GM23338 (cell line): Measurements from ENCODE around the gene SIGLEC9. TPM values are rescaled to one million over a fixed set of nuclear protein-coding genes. Genes with fewer than 3 reads are reported as not detected.

Experiments used
- ATAC-seq: fragments of 200-7000 bp; cut with Tn5 transposase; 3 replicates; pipeline ENCODE4 v1.9.1; 2020
- DNase-seq: peaks from one replicate; pipeline ENCODE4 v3.0.0-alpha.2; 2015; ENCODE audit warnings: low spot score
- H2AFZ ChIP-seq: fragments of 200-600 bp; sonication (generic); 2 replicates; pipeline ENCODE4 v1.8.0; 2016; ENCODE audit warnings: antibody characterized with exemption, mild to moderate bottlenecking, moderate library complexity
- H3F3A ChIP-seq: fragments of 200-600 bp; sonication (generic); replicated peaks from 2 replicates; pipeline ENCODE4 v1.8.0; 2017; ENCODE audit warnings: antibody characterized with exemption, mixed run types, low read depth
- H3K27ac ChIP-seq: fragments of 200-600 bp; sonication (generic); 2 replicates; pipeline ENCODE4 v1.6.1; 2016; ENCODE audit warnings: low read depth
- H3K27me3 ChIP-seq: fragments of 200-600 bp; sonication (generic); 2 replicates; pipeline ENCODE4 v1.8.0; 2016; ENCODE audit warnings: mild to moderate bottlenecking, mixed run types, moderate library complexity; ENCODE audit not compliant: insufficient read depth
- H3K36me3 ChIP-seq: fragments of 200-600 bp; sonication (generic); 2 replicates; pipeline ENCODE4 v1.8.0; 2016; ENCODE audit warnings: mild to moderate bottlenecking; ENCODE audit not compliant: insufficient read depth
- H3K4me1 ChIP-seq: fragments of 200-600 bp; sonication (generic); 2 replicates; pipeline ENCODE4 v1.8.0; 2016; ENCODE audit warnings: mild to moderate bottlenecking, moderate library complexity; ENCODE audit not compliant: insufficient read depth
- H3K4me2 ChIP-seq: fragments of 200-600 bp; sonication (generic); 2 replicates; pipeline ENCODE4 v1.7.1; 2017; ENCODE audit warnings: mixed run types
- H3K4me3 ChIP-seq: fragments of 200-600 bp; sonication (generic); 2 replicates; pipeline ENCODE4 v1.6.1; 2016; ENCODE audit warnings: mixed run types
- H3K79me2 ChIP-seq: fragments of 200-600 bp; sonication (generic); replicated peaks from 2 replicates; pipeline ENCODE4 v1.8.0; 2017; ENCODE audit warnings: mild to moderate bottlenecking; ENCODE audit not compliant: insufficient read depth
- H3K9me2 ChIP-seq: fragments of 200-600 bp; sonication (generic); 2 replicates; pipeline ENCODE4 v1.8.0; 2017; ENCODE audit not compliant: insufficient read depth
- H4K20me1 ChIP-seq: fragments of 200-600 bp; sonication (generic); replicated peaks from 2 replicates; pipeline ENCODE4 v1.8.0; 2017; ENCODE audit warnings: mild to moderate bottlenecking; ENCODE audit not compliant: insufficient read depth
- H3K27ac Mint-ChIP-seq: 2 replicates; pipeline ENCODE4 v1.8.0; 2020; ENCODE audit warnings: inconsistent platforms, mild to moderate bottlenecking, moderate library complexity, mixed read lengths
- H3K27me3 Mint-ChIP-seq: 3 replicates; pipeline ENCODE4 v1.8.0; 2022; ENCODE audit warnings: low read depth, mild to moderate bottlenecking, moderate library complexity, mixed read lengths, inconsistent platforms; ENCODE audit not compliant: insufficient read depth, poor library complexity
- H3K36me3 Mint-ChIP-seq: 3 replicates; pipeline ENCODE4 v1.8.0; 2021; ENCODE audit warnings: low read depth, mild to moderate bottlenecking, inconsistent platforms, moderate library complexity, mixed read lengths
- H3K4me1 Mint-ChIP-seq: 3 replicates; pipeline ENCODE4 v1.8.0; 2020; ENCODE audit warnings: mild to moderate bottlenecking, inconsistent platforms, mixed read lengths
- H3K4me3 Mint-ChIP-seq: 3 replicates; pipeline ENCODE4 v1.8.0; 2021; ENCODE audit warnings: moderate library complexity, mild to moderate bottlenecking, inconsistent platforms, mixed read lengths
- H3K9me3 Mint-ChIP-seq: 3 replicates; pipeline ENCODE4 v1.8.0; 2020; ENCODE audit warnings: moderate library complexity, mild to moderate bottlenecking, inconsistent platforms, mixed read lengths
- CREB1 ChIP-seq: fragments of 250-450 bp; sonication (Bioruptor Pico); IDR thresholded peaks from 2 replicates; pipeline ENCODE4 v1.5.0; 2020; ENCODE audit warnings: low read depth, mild to moderate bottlenecking, moderate library complexity
- CTCF ChIP-seq, 2 experiments: fragments of 200-600 bp in 1 of 2; sonication (generic) in 1 of 2; conservative IDR thresholded peaks; 2 replicates each; pipeline versions ENCODE4 v1.5.1 to v1.6.1; 2016 to 2017; ENCODE audit warnings: antibody characterized with exemption in 2 of 2, low read depth in 2 of 2, mild to moderate bottlenecking in 2 of 2, moderate library complexity in 1 of 2
- EZH2 ChIP-seq: fragments of 200-600 bp; sonication (generic); IDR thresholded peaks from one replicate; pipeline ENCODE4 v1.8.0; 2017; ENCODE audit warnings: antibody characterized with exemption, mild to moderate bottlenecking, low read depth; ENCODE audit not compliant: unreplicated experiment
- EZH2phosphoT487 ChIP-seq: fragments of 200-600 bp; sonication (generic); IDR thresholded peaks from one replicate; pipeline ENCODE4 v1.8.1; 2018; ENCODE audit warnings: antibody characterized with exemption; ENCODE audit not compliant: unreplicated experiment
- JUNB ChIP-seq: IDR thresholded peaks from one replicate; pipeline ENCODE4 v1.6.1; 2016; ENCODE audit warnings: antibody characterized with exemption; ENCODE audit not compliant: unreplicated experiment
- NANOG ChIP-seq: IDR thresholded peaks from 2 replicates; pipeline ENCODE4 v1.6.1; 2016; ENCODE audit warnings: antibody characterized with exemption, borderline replicate concordance
- POLR2AphosphoS5 ChIP-seq: IDR thresholded peaks from 2 replicates; pipeline ENCODE4 v1.6.1; 2016; ENCODE audit warnings: antibody characterized with exemption, low read depth
- REST ChIP-seq: IDR thresholded peaks from one replicate; pipeline ENCODE4 v1.6.1; 2018; ENCODE audit warnings: antibody characterized with exemption; ENCODE audit not compliant: unreplicated experiment
- STAT1 ChIP-seq: IDR thresholded peaks from one replicate; pipeline ENCODE4 v1.6.1; 2016; ENCODE audit warnings: antibody characterized with exemption; ENCODE audit not compliant: unreplicated experiment
- ZNF114 ChIP-seq: fragments of 250-450 bp; sonication (Bioruptor Pico); IDR thresholded peaks from 2 replicates; pipeline ENCODE4 v1.5.0; 2020; ENCODE audit warnings: mild to moderate bottlenecking, moderate library complexity
- ZNF331 ChIP-seq: fragments of 250-450 bp; sonication (Bioruptor Pico); IDR thresholded peaks from 2 replicates; pipeline ENCODE4 v1.5.0; 2020; ENCODE audit warnings: low read depth, mild to moderate bottlenecking, moderate library complexity
- polyA plus RNA-seq: library from polyadenylated mRNA; unstranded; fragments of >200 nt; fragmentation: Nextera tagmentation; extraction: Ambion mirVana; gene quantifications from 2 replicates; pipeline ENCODE4 v1.2.1, GENCODE V29; 2016
- total RNA-seq: library from RNA; depleted of rRNA; stranded (reverse); fragments of >200 nt; shearing (Covaris generic); gene quantifications from 2 replicates; pipeline ENCODE4 v1.2.3, GENCODE V29; 2014
- TF ChIP-seq, protein P1 (sequence below): IDR thresholded peaks from 2 replicates; pipeline ENCODE4 v1.6.1; 2016; ENCODE audit warnings: antibody characterized with exemption
- TF ChIP-seq, protein P2 (sequence below): fragments of 250-450 bp; sonication (Bioruptor Pico); IDR thresholded peaks from 2 replicates; pipeline ENCODE4 v1.5.0; 2020; ENCODE audit warnings: mild to moderate bottlenecking, moderate library complexity

Gene SIGLEC9
- total and polyA plus RNA-seq, 2 experiments from 2014 or later: not detected

GRCh38 chr19:51138549-51138979, 13.9 kb downstream of the SIGLEC9 start:
- peaks cover 31% of the 10 kb centered on the region for H3K4me1 Mint-ChIP-seq
- DNase-seq (no peak), ATAC-seq (no peak)
- no peak for TF ChIP-seq EZH2phosphoT487
- TF ChIP-seq, protein P1, sequence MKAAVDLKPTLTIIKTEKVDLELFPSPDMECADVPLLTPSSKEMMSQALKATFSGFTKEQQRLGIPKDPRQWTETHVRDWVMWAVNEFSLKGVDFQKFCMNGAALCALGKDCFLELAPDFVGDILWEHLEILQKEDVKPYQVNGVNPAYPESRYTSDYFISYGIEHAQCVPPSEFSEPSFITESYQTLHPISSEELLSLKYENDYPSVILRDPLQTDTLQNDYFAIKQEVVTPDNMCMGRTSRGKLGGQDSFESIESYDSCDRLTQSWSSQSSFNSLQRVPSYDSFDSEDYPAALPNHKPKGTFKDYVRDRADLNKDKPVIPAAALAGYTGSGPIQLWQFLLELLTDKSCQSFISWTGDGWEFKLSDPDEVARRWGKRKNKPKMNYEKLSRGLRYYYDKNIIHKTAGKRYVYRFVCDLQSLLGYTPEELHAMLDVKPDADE: no peak
- no peak for TF ChIP-seq STAT1
- no peak for TF ChIP-seq NANOG
- TF ChIP-seq CTCF (conservative IDR thresholded peaks at IDR 0.05; ENCODE audit: low read depth in 2 of 2): no peak
- TF ChIP-seq JUNB: no peak
- no peak for TF ChIP-seq CREB1
- TF ChIP-seq ZNF114: no peak
- TF ChIP-seq, protein P2, sequence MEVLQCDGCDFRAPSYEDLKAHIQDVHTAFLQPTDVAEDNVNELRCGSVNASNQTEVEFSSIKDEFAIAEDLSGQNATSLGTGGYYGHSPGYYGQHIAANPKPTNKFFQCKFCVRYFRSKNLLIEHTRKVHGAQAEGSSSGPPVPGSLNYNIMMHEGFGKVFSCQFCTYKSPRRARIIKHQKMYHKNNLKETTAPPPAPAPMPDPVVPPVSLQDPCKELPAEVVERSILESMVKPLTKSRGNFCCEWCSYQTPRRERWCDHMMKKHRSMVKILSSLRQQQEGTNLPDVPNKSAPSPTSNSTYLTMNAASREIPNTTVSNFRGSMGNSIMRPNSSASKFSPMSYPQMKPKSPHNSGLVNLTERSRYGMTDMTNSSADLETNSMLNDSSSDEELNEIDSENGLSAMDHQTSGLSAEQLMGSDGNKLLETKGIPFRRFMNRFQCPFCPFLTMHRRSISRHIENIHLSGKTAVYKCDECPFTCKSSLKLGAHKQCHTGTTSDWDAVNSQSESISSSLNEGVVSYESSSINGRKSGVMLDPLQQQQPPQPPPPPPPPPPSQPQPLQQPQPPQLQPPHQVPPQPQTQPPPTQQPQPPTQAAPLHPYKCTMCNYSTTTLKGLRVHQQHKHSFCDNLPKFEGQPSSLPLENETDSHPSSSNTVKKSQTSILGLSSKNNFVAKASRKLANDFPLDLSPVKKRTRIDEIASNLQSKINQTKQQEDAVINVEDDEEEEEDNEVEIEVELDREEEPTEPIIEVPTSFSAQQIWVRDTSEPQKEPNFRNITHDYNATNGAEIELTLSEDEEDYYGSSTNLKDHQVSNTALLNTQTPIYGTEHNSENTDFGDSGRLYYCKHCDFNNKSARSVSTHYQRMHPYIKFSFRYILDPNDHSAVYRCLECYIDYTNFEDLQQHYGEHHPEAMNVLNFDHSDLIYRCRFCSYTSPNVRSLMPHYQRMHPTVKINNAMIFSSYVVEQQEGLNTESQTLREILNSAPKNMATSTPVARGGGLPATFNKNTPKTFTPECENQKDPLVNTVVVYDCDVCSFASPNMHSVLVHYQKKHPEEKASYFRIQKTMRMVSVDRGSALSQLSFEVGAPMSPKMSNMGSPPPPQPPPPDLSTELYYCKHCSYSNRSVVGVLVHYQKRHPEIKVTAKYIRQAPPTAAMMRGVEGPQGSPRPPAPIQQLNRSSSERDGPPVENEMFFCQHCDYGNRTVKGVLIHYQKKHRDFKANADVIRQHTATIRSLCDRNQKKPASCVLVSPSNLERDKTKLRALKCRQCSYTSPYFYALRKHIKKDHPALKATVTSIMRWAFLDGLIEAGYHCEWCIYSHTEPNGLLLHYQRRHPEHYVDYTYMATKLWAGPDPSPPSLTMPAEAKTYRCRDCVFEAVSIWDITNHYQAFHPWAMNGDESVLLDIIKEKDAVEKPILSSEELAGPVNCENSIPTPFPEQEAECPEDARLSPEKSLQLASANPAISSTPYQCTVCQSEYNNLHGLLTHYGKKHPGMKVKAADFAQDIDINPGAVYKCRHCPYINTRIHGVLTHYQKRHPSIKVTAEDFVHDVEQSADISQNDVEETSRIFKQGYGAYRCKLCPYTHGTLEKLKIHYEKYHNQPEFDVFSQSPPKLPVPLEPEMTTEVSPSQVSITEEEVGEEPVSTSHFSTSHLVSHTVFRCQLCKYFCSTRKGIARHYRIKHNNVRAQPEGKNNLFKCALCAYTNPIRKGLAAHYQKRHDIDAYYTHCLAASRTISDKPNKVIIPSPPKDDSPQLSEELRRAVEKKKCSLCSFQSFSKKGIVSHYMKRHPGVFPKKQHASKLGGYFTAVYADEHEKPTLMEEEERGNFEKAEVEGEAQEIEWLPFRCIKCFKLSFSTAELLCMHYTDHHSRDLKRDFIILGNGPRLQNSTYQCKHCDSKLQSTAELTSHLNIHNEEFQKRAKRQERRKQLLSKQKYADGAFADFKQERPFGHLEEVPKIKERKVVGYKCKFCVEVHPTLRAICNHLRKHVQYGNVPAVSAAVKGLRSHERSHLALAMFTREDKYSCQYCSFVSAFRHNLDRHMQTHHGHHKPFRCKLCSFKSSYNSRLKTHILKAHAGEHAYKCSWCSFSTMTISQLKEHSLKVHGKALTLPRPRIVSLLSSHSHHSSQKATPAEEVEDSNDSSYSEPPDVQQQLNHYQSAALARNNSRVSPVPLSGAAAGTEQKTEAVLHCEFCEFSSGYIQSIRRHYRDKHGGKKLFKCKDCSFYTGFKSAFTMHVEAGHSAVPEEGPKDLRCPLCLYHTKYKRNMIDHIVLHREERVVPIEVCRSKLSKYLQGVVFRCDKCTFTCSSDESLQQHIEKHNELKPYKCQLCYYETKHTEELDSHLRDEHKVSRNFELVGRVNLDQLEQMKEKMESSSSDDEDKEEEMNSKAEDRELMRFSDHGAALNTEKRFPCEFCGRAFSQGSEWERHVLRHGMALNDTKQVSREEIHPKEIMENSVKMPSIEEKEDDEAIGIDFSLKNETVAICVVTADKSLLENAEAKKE (CRISPR knock-in tag): no peak
- TF ChIP-seq REST: no peak
- TF ChIP-seq ZNF331 (CRISPR knock-in tag): no peak
- no peak for TF ChIP-seq POLR2AphosphoS5
- no peak for TF ChIP-seq EZH2
- Histone ChIP-seq H3K4me3 (no peak overlapping the region), H2AFZ (no peak overlapping the region), H3F3A (no peaks in the 10 kb centered on the region), H3K27me3 (no peaks in the 10 kb centered on the region), H3K27ac (no peak overlapping the region), H4K20me1 (no peaks in the 10 kb centered on the region), H3K4me2 (no peak overlapping the region), H3K4me1 (peaks cover 14% of the 10 kb centered on the region), H3K79me2 (no peaks in the 10 kb centered on the region), H3K9me2 (no peaks in the 10 kb centered on the region), H3K36me3 (no peaks in the 10 kb centered on the region)
- peaks cover 25% of the 10 kb centered on the region for H3K27me3 Mint-ChIP-seq
- no peak overlapping the region for H3K27ac Mint-ChIP-seq
- no peaks in the 10 kb centered on the region; the same call in 2 of the 3 replicates for H3K9me3 Mint-ChIP-seq
- H3K4me3 Mint-ChIP-seq: no peak overlapping the region
- no peaks in the 10 kb centered on the region for H3K36me3 Mint-ChIP-seq
